GM06990 (cell line): ENCODE results near the gene MICAL2.

Experiments
- DNase-seq: peaks from one replicate; pipeline ENCODE4 v3.0.0-alpha.2; 2011; ENCODE audit not compliant: insufficient read length; ENCODE audit errors: extremely low read depth
- H3K27me3 ChIP-seq: replicated peaks from 2 replicates; pipeline ENCODE4 v1.6.0; 2011; ENCODE audit warnings: low read length; ENCODE audit not compliant: control insufficient read depth, insufficient read depth
- H3K36me3 ChIP-seq: 2 replicates; pipeline ENCODE4 v1.5.1; 2011; ENCODE audit warnings: low read length; ENCODE audit not compliant: control insufficient read depth, insufficient read depth
- H3K4me3 ChIP-seq: replicated peaks from 2 replicates; pipeline ENCODE4 v1.5.1; 2011; ENCODE audit warnings: low read depth, mild to moderate bottlenecking, control low read depth, low read length
- CTCF ChIP-seq: IDR thresholded peaks from 2 replicates; pipeline ENCODE4 v1.5.1; 2011; ENCODE audit warnings: low read length, control low read depth, mild to moderate bottlenecking, inconsistent platforms; ENCODE audit not compliant: insufficient read depth, poor library complexity, severe bottlenecking

MICAL2 gene

DNA sequence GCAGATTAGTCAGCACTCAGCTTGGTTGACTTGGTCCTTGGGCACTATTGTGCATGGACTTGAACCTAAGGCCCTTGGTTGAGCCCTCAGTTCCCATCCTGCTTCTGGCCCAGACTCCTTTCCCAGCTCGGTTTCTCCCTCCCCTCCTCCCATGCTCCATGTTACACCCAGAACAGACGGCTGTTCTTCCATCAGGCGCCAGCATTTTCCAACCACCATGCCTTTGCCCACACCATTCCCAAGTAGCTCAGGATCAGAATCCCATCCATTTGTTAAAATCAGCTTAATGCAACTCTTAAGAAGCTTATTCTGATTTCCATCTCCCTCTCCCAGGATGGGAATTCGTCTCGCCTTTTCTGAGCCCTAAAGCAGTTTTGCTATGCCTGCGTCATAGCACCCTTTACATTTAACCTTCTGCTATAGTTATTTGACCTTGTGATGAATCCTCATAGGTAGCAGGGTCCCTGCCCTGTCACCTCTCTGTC is 110.7 kb downstream of the MICAL2 start:
- H3K36me3 ChIP-seq = no peaks in the 10 kb centered on the region
- no peaks in the 10 kb centered on the region for H3K27me3 ChIP-seq
- no peak overlapping the region for H3K4me3 ChIP-seq
- no peak for DNase-seq
- no peak for TF ChIP-seq CTCF

GRCh38 chr11:12222055-12222792 is 111.8 kb downstream of the MICAL2 start:
- Histone ChIP-seq H3K36me3 (no peaks in the 10 kb centered on the region), H3K27me3 (no peaks in the 10 kb centered on the region), H3K4me3 (no peak overlapping the region)
- no peak for TF ChIP-seq CTCF
- DNase-seq = no peak

DNA sequence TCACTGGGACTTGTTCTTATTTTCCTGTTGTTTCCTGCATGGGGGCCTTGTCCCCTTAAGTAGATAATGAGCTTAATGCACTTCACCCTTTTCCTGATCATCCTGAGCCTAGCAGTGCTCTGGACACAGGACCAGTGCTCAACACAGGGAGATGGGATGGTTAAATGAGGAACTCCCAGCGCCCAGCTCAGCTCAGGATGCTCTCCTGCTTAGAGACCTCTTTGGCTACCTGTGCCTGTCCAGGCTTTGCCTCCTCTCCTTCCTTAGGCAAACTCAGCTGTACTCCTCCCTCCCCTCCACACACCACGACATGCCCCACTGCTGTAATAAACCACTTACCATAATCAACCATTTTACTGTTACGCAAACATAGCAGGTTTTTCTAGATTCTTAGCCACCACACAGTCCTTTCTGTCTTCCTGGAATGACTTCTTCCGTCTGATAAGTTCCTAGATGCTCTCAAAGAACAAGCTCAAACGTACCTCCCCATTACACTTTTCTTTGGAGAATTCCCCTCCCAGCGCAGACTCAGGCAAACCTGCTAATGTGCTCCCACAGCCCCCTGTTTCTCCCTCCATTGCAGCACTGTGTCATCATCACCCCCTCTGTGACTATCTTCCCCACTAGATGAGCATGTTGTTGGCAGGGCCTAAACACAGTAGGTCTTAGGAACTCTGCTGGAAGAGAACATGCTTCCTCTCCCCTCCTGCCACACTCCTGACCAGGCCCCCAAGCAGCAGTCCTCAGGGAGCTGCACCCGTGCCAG is 113.6 kb downstream of the MICAL2 start:
- no peak for TF ChIP-seq CTCF
- H3K36me3 ChIP-seq = no peaks in the 10 kb centered on the region
- no peak for DNase-seq
- H3K4me3 ChIP-seq = no peak overlapping the region
- H3K27me3 ChIP-seq = no peaks in the 10 kb centered on the region

GRCh38 chr11:12224537-12224893 is 114.1 kb downstream of the MICAL2 start:
- no peak overlapping the region for H3K4me3 ChIP-seq
- DNase-seq = peak; percentile 62
- H3K36me3 ChIP-seq = no peaks in the 10 kb centered on the region

GRCh38 chr11:12225046-12225739 is 114.8 kb downstream of the MICAL2 start:
- no peaks in the 10 kb centered on the region for H3K27me3 ChIP-seq
- TF ChIP-seq CTCF = no peak
- no peak overlapping the region for H3K4me3 ChIP-seq
- no peak for DNase-seq
- no peaks in the 10 kb centered on the region for H3K36me3 ChIP-seq

More at GRCh38 chr11:12224537-12224893, 114.1 kb downstream of the MICAL2 start:
- no peaks in the 10 kb centered on the region for H3K27me3 ChIP-seq
- TF ChIP-seq CTCF = no peak
